HL-60 (cell line): ENCODE data around the gene NEK10.

ENCODE experiments used
- DNase-seq, 2 experiments: peaks; one replicate each; pipeline ENCODE4 v3.0.0-alpha.2; 2010 to 2020; ENCODE audit warnings: low read depth in 1 of 2, low spot score in 1 of 2
- H3K27ac ChIP-seq: fragments of 250-450 bp; sonication (Bioruptor Pico); replicated peaks from 2 replicates; pipeline ENCODE4 v1.5.1; 2020; ENCODE audit warnings: mild to moderate bottlenecking, moderate library complexity
- H3K27me3 ChIP-seq: fragments of 250-450 bp; sonication (Bioruptor Pico); 2 replicates; pipeline ENCODE4 v1.5.1; 2021; ENCODE audit warnings: mild to moderate bottlenecking, moderate library complexity; ENCODE audit not compliant: insufficient read depth, poor library complexity, severe bottlenecking
- H3K4me3 ChIP-seq: replicated peaks from 2 replicates; pipeline ENCODE4 v1.5.1; 2011; ENCODE audit warnings: mild to moderate bottlenecking, control low read depth, low read length; ENCODE audit not compliant: insufficient read depth
- CTCF ChIP-seq: IDR thresholded peaks from one replicate; pipeline ENCODE4 v1.5.1; 2011; ENCODE audit warnings: low read length, control low read depth, inconsistent platforms; ENCODE audit not compliant: insufficient read depth
- GABPA ChIP-seq: IDR thresholded peaks from 2 replicates; pipeline ENCODE4 v1.6.1; 2012; ENCODE audit warnings: low read depth
- POLR2AphosphoS5 ChIP-seq: IDR thresholded peaks from 2 replicates; pipeline ENCODE4 v1.6.1; 2012; ENCODE audit warnings: low read depth
- REST ChIP-seq: IDR thresholded peaks from 2 replicates; pipeline ENCODE4 v1.6.1; 2012; ENCODE audit warnings: low read depth; ENCODE audit not compliant: insufficient replicate concordance
- SPI1 ChIP-seq: IDR thresholded peaks from 2 replicates; pipeline ENCODE4 v1.6.1; 2012; ENCODE audit warnings: low read depth, mild to moderate bottlenecking, borderline replicate concordance

The NEK10 gene

GRCh38 chr3:27319304-27319703, 49.9 kb downstream of the NEK10 start:
- Histone ChIP-seq H3K27me3 (no peaks in the 10 kb centered on the region), H3K4me3 (no peak overlapping the region), H3K27ac (no peak overlapping the region)
- DNase-seq = no peak
- TF ChIP-seq GABPA (no peak), REST (no peak), SPI1 (no peak), CTCF (no peak), POLR2AphosphoS5 (no peak)

DNA sequence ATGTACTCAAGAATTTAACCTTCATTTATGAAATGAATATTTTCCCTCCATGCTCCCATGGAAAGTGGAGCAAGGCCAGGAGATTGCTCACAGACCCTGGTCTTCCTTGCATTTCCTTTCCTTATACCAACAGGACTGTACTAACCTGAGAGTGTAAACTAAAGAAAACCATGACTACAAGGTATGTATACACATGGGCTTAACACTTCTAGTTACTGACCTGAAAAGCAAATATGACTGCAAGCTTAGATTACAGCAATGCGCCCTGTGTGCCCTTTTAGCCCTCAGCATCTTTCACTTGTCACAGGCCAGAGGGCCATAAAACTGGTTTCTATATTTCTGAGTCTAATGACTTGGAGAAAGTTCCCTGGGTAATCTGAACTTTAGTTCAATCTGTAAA, 52.1 kb downstream of the NEK10 start:
- no peak overlapping the region for H3K27ac ChIP-seq
- TF ChIP-seq CTCF (no peak), POLR2AphosphoS5 (no peak), SPI1 (no peak), GABPA (no peak), REST (no peak)
- no peaks in the 10 kb centered on the region for H3K27me3 ChIP-seq
- no peak for DNase-seq
- no peak overlapping the region for H3K4me3 ChIP-seq

GRCh38 chr3:27315003-27315402, 54.2 kb downstream of the NEK10 start:
- no peak overlapping the region for H3K4me3 ChIP-seq
- DNase-seq = no peak
- no peaks in the 10 kb centered on the region for H3K27me3 ChIP-seq
- H3K27ac ChIP-seq = no peak overlapping the region
- TF ChIP-seq REST = no peak
- TF ChIP-seq SPI1 = no peak
- no peak for TF ChIP-seq POLR2AphosphoS5
- TF ChIP-seq GABPA = no peak
- TF ChIP-seq CTCF = no peak
